HepG2 (cell line): Measurements from ENCODE around the gene FAF2. TPM values are rescaled to one million over a fixed set of nuclear protein-coding genes. Genes with fewer than 3 reads are reported as not detected.

Source experiments
- FOXA1 ChIP-seq, 2 experiments: fragments of 450-650 bp in 1 of 2; sonication (generic) in 1 of 2; formaldehyde crosslinking in 1 of 2; IDR thresholded peaks; 2 replicates each; pipeline versions ENCODE4 v1.4.0 to v1.6.1; 2016 to 2020; ENCODE audit warnings: missing genetic modification reagents in 1 of 2
- GATAD2A ChIP-seq: IDR thresholded peaks from 2 replicates; pipeline ENCODE4 v1.6.1; 2016
- HMG20A ChIP-seq: IDR thresholded peaks from 2 replicates; pipeline ENCODE4 v1.6.1; 2016; ENCODE audit warnings: borderline replicate concordance
- KLF11 ChIP-seq: IDR thresholded peaks from 2 replicates; pipeline ENCODE4 v1.6.1; 2016; ENCODE audit warnings: missing compliant biosample characterization
- MYNN ChIP-seq: sonication (generic); formaldehyde crosslinking; IDR thresholded peaks from 2 replicates; pipeline ENCODE4 v1.4.0; 2020; ENCODE audit warnings: mild to moderate bottlenecking, low read depth, missing genetic modification reagents
- NR3C1 ChIP-seq: sonication (generic); formaldehyde crosslinking; IDR thresholded peaks from 2 replicates; pipeline ENCODE4 v1.4.0; 2020; ENCODE audit warnings: missing genetic modification reagents
- RFXAP ChIP-seq: sonication (generic); formaldehyde crosslinking; IDR thresholded peaks from 2 replicates; pipeline ENCODE4 v1.4.0; 2020; ENCODE audit warnings: missing genetic modification reagents, borderline replicate concordance
- RNF2 ChIP-seq: fragments of 450-650 bp; conservative IDR thresholded peaks from 2 replicates; pipeline ENCODE4 v1.6.1; 2016; ENCODE audit warnings: low read depth
- THAP11 ChIP-seq: IDR thresholded peaks from 2 replicates; pipeline ENCODE4 v1.6.1; 2016; ENCODE audit warnings: missing biosample characterization, missing genetic modification reagents
- U2AF1 ChIP-seq: fragments of 200-400 bp; formaldehyde crosslinking; optimal IDR thresholded peaks from 2 replicates; pipeline ENCODE3; 2017; ENCODE audit warnings: mild to moderate bottlenecking, low read depth, low read length
- YEATS4 ChIP-seq: sonication (generic); formaldehyde crosslinking; IDR thresholded peaks from 2 replicates; pipeline ENCODE4 v1.4.0; 2020; ENCODE audit warnings: missing genetic modification reagents, borderline replicate concordance
- ZKSCAN8 ChIP-seq: IDR thresholded peaks from 2 replicates; pipeline ENCODE4 v1.6.1; 2016; ENCODE audit warnings: borderline replicate concordance, missing genetic modification reagents, missing compliant biosample characterization
- ZNF354B ChIP-seq: sonication (generic); formaldehyde crosslinking; IDR thresholded peaks from 2 replicates; pipeline ENCODE4 v1.8.0; 2022; ENCODE audit warnings: mild to moderate bottlenecking, missing genetic modification reagents
- ZSCAN31 ChIP-seq: sonication (generic); formaldehyde crosslinking; IDR thresholded peaks from 2 replicates; pipeline ENCODE4 v1.5.0; 2020; ENCODE audit warnings: low read depth, mild to moderate bottlenecking, missing genetic modification reagents
- polyA plus RNA-seq, 8 experiments: library from polyadenylated mRNA; depleted of rRNA in 3 of 8; stranded (reverse) in 7 of 8; unstranded in 1 of 8; fragments of >200 nt; fragmentation: Illumina TruSeq in 4 of 8; extraction: Trizol in 4 of 8; gene quantifications; 2 replicates each; pipeline versions ENCODE4 v1.2.1 to v1.2.3, GENCODE V29; 2011 to 2016; ENCODE audit warnings: low read depth in 4 of 8, missing spikeins in 1 of 8, mixed read lengths in 1 of 8; ENCODE audit not compliant: insufficient read depth in 1 of 8
- total RNA-seq, 5 experiments: library from RNA; depleted of rRNA; stranded (reverse); fragments of >200 nt; fragmentation: Illumina TruSeq; extraction: Trizol; gene quantifications; 2 replicates each; pipeline ENCODE4 v1.2.3, GENCODE V29; 2016; ENCODE audit warnings: low read depth in 1 of 5
- TF ChIP-seq, protein P1 (sequence below): sonication (generic); formaldehyde crosslinking; IDR thresholded peaks from 2 replicates; pipeline ENCODE4 v1.4.0; 2020; ENCODE audit warnings: mild to moderate bottlenecking, missing genetic modification reagents
- TF ChIP-seq, protein P2 (sequence below): sonication (generic); formaldehyde crosslinking; IDR thresholded peaks from 2 replicates; pipeline ENCODE4 v1.4.0; 2020; ENCODE audit warnings: mild to moderate bottlenecking, low read depth, missing genetic modification reagents
- TF ChIP-seq, protein P3 (sequence below): sonication (generic); formaldehyde crosslinking; IDR thresholded peaks from 2 replicates; pipeline ENCODE4 v1.4.0; 2020; ENCODE audit warnings: missing genetic modification reagents, borderline replicate concordance
- TF ChIP-seq, protein P4 (sequence below): sonication (generic); formaldehyde crosslinking; IDR thresholded peaks from 2 replicates; pipeline ENCODE4 v1.5.0; 2020; ENCODE audit warnings: missing genetic modification reagents, mild to moderate bottlenecking, borderline replicate concordance
- TF ChIP-seq, protein P5 (sequence below): sonication (generic); formaldehyde crosslinking; conservative IDR thresholded peaks from 2 replicates; pipeline ENCODE4 v1.4.0; 2020; ENCODE audit warnings: missing genetic modification reagents

Gene FAF2
- total and polyA plus RNA-seq, 2 of the 13 experiments (the other 11 are each of a cell fraction or from before 2014, with no cell fraction given) = 27.8 to 34.3 TPM

DNA sequence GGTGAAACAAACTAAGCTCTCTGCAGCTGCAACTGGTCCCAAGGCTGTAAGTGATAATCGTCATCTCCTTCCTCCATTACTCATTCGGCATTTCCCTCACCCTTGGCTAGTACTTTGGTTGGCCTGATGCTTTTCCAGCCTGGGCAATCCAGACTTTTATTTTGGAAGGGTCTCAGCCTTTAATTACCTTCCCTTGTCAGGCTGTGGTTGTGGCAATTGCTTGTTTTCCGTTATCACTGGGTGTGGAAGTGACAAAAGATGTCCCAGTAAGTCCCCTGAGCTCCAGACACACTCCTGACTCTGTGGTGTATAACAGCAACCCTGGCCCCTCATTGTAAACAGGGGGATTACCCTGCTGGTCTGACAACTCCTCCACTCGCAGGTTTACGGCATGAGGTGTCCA, 6.3 kb upstream of the FAF2 start (continued):
- TF ChIP-seq, protein P1, sequence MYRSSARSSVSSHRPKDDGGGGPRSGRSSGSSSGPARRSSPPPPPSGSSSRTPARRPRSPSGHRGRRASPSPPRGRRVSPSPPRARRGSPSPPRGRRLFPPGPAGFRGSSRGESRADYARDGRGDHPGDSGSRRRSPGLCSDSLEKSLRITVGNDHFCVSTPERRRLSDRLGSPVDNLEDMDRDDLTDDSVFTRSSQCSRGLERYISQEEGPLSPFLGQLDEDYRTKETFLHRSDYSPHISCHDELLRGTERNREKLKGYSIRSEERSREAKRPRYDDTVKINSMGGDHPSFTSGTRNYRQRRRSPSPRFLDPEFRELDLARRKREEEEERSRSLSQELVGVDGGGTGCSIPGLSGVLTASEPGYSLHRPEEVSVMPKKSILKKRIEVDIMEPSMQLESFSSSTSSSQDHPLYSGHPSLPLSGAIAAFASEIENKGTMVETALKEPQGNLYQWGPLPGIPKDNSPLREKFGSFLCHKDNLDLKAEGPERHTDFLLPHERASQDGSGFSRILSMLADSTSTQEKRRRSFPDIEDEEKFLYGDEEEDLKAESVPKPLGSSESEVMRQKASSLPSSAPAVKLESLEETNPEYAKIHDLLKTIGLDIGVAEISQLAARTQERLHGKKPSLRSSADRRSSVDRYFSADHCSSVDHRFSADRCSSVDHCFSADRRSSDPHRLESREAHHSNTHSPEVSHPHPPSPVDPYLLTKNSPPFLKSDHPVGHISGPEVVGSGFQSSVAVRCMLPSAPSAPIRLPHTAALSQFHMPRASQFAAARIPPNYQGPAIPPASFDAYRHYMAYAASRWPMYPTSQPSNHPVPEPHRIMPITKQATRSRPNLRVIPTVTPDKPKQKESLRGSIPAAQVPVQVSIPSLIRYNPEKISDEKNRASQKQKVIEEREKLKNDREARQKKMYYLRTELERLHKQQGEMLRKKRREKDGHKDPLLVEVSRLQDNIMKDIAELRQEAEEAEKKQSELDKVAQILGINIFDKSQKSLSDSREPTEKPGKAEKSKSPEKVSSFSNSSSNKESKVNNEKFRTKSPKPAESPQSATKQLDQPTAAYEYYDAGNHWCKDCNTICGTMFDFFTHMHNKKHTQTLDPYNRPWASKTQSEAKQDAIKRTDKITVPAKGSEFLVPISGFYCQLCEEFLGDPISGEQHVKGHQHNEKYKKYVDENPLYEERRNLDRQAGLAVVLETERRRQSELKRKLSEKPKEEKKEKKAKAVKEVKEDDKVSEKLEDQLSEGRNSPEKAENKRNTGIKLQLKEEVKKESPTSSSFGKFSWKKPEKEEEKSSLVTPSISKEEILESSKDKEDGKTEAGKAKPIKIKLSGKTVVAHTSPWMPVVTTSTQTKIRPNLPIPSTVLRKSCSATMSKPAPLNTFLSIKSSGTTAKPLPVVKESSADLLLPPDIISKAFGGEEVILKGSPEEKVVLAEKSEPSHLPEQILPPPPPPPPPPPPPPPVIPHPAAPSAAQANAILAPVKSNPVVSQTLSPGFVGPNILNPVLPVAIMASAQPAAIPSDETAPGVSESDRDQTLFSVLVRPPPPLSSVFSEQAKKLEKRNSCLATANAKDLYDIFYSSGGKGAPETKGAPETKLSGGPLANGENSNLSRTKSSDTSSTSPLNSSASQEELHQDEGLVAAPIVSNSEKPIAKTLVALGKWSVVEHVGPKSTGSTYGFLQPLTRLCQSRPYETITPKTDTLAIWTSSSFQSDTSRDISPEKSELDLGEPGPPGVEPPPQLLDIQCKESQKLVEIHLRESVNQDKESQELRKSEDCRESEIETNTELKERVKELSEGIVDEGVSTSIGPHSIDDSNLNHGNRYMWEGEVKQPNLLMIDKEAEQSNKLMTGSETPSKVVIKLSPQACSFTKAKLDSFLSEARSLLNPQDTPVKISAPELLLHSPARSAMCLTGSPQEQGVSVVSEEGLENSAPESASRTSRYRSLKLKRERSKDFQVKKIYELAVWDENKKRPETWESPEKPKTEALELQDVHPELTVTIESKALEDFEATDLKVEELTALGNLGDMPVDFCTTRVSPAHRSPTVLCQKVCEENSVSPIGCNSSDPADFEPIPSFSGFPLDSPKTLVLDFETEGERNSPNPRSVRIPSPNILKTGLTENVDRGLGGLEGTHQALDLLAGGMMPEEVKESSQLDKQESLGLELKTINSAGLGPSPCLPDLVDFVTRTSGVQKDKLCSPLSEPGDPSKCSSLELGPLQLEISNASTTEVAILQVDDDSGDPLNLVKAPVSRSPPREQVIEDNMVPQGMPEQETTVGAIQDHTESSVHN (CRISPR knock-in tag) = no peak
- no peak for TF ChIP-seq U2AF1
- TF ChIP-seq THAP11 (CRISPR knock-in tag) = no peak
- no peak for TF ChIP-seq ZSCAN31 (CRISPR knock-in tag)
- TF ChIP-seq KLF11 (CRISPR knock-in tag) = no peak
- peak; percentile 99 for TF ChIP-seq MYNN (CRISPR knock-in tag)
- TF ChIP-seq YEATS4 (CRISPR knock-in tag) = peak; percentile 48; the same call in 1 of the 2 replicates
- no peak for TF ChIP-seq NR3C1 (CRISPR knock-in tag)
- TF ChIP-seq, protein P2, sequence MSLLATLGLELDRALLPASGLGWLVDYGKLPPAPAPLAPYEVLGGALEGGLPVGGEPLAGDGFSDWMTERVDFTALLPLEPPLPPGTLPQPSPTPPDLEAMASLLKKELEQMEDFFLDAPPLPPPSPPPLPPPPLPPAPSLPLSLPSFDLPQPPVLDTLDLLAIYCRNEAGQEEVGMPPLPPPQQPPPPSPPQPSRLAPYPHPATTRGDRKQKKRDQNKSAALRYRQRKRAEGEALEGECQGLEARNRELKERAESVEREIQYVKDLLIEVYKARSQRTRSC (CRISPR knock-in tag) = no peak
- TF ChIP-seq RFXAP (CRISPR knock-in tag) = no peak
- no peak for TF ChIP-seq FOXA1 (IDR thresholded peaks at IDR 0.05)
- TF ChIP-seq FOXA1 (CRISPR knock-in tag; IDR thresholded peaks at IDR 0.05) = peak; percentile 48
- TF ChIP-seq GATAD2A (CRISPR knock-in tag) = 0 out of 2 replicates have a peak, but pooled peaks have one; percentile 22
- peak; percentile 35; the same call in 1 of the 2 replicates for TF ChIP-seq HMG20A (CRISPR knock-in tag)
- no peak for TF ChIP-seq RNF2
- TF ChIP-seq, protein P3, sequence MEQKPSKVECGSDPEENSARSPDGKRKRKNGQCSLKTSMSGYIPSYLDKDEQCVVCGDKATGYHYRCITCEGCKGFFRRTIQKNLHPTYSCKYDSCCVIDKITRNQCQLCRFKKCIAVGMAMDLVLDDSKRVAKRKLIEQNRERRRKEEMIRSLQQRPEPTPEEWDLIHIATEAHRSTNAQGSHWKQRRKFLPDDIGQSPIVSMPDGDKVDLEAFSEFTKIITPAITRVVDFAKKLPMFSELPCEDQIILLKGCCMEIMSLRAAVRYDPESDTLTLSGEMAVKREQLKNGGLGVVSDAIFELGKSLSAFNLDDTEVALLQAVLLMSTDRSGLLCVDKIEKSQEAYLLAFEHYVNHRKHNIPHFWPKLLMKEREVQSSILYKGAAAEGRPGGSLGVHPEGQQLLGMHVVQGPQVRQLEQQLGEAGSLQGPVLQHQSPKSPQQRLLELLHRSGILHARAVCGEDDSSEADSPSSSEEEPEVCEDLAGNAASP (CRISPR knock-in tag) = no peak
- no peak for TF ChIP-seq ZNF354B (CRISPR knock-in tag)
- TF ChIP-seq, protein P4, sequence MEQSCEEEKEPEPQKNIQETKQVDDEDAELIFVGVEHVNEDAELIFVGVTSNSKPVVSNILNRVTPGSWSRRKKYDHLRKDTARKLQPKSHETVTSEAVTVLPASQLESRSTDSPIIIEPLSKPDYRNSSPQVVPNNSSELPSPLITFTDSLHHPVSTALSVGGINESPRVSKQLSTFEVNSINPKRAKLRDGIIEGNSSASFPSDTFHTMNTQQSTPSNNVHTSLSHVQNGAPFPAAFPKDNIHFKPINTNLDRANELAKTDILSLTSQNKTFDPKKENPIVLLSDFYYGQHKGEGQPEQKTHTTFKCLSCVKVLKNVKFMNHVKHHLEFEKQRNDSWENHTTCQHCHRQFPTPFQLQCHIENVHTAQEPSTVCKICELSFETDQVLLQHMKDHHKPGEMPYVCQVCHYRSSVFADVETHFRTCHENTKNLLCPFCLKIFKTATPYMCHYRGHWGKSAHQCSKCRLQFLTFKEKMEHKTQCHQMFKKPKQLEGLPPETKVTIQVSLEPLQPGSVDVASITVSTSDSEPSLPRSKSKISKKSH (CRISPR knock-in tag) = no peak
- TF ChIP-seq ZKSCAN8 (CRISPR knock-in tag) = no peak
- TF ChIP-seq, protein P5, sequence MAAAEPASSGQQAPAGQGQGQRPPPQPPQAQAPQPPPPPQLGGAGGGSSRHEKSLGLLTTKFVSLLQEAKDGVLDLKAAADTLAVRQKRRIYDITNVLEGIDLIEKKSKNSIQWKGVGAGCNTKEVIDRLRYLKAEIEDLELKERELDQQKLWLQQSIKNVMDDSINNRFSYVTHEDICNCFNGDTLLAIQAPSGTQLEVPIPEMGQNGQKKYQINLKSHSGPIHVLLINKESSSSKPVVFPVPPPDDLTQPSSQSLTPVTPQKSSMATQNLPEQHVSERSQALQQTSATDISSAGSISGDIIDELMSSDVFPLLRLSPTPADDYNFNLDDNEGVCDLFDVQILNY = no peak
